Measurements from ENCODE around the gene FURIN. TPM values are rescaled to one million over a fixed set of nuclear protein-coding genes. Genes with fewer than 3 reads are reported as not detected.

FURIN gene
- total and polyA plus RNA-seq, 9 of the 15 experiments (the other 6 are each of a cell fraction or from before 2014, with no cell fraction given): 0.92 to 99.9 (median 34.8) TPM

- TF ChIP-seq CHD7 (IDR thresholded peaks at IDR 0.05; ENCODE audit: low read depth, low read length) (no peak), NELFE (IDR thresholded peaks at IDR 0.05; ENCODE audit: insufficient read depth, insufficient read length) (no peak), ZFX (CRISPR knock-in tag; IDR thresholded peaks at IDR 0.05) (no peak), ELF2 (CRISPR knock-in tag; IDR thresholded peaks at IDR 0.05) (no peak), ZNF12 (CRISPR knock-in tag; IDR thresholded peaks at IDR 0.05) (no peak), KDM1A (IDR thresholded peaks at IDR 0.05) (peak; percentile 97 to 98), ZBTB26 (CRISPR knock-in tag; IDR thresholded peaks at IDR 0.05) (no peak), TEAD4 (IDR thresholded peaks at IDR 0.05; ENCODE audit: low read length) (peak; percentile 100), TEAD4 (CRISPR knock-in tag; IDR thresholded peaks at IDR 0.05; ENCODE audit: borderline replicate concordance) (no peak), USF2 (CRISPR knock-in tag; IDR thresholded peaks at IDR 0.05) (peak; percentile 51; the same call in 1 of the 2 replicates), ZKSCAN1 (IDR thresholded peaks at IDR 0.05; ENCODE audit: low read depth, low read length) (0 out of 2 replicates have a peak, but pooled peaks have one; percentile 49), ILK (tag; IDR thresholded peaks at IDR 0.05; ENCODE audit: borderline replicate concordance, low read depth) (no peak), MXI1 (IDR thresholded peaks at IDR 0.05; ENCODE audit: low read depth, low read length) (peak; percentile 86; the same call in 1 of the 2 replicates), NFIX (CRISPR knock-in tag; IDR thresholded peaks at IDR 0.05; ENCODE audit: low read depth) (no peak)
Measured at GRCh38 chr15:90901175-90902039, 33.0 kb downstream of the FURIN start (continued).

Measured in K562 (cell line).